GM21717 (cell line): Measurements from ENCODE around the gene ELMO1.

Source experiments
- ATAC-seq: cut with Tn5 transposase; IDR thresholded peaks from one replicate; pipeline ENCODE4 v1.9.1; 2021; ENCODE audit warnings: mild to moderate bottlenecking, moderate library complexity; ENCODE audit not compliant: unreplicated experiment

The ELMO1 gene

GRCh38 chr7:37432281-37432920 lies 16.3 kb downstream of the ELMO1 start:
- no peak for ATAC-seq

- no peak for ATAC-seq
Measured at GRCh38 chr7:37431413-37431812, 17.3 kb downstream of the ELMO1 start.

- ATAC-seq = no peak
Measured at GRCh38 chr7:37430640-37431039, 18.0 kb downstream of the ELMO1 start.

- no peak for ATAC-seq
Measured at GRCh38 chr7:37430171-37430570, 18.5 kb downstream of the ELMO1 start.

GRCh38 chr7:37429435-37429791 lies 19.3 kb downstream of the ELMO1 start:
- no peak for ATAC-seq

GRCh38 chr7:37428681-37429434 lies 19.8 kb downstream of the ELMO1 start:
- no peak for ATAC-seq

- ATAC-seq = no peak
Measured at GRCh38 chr7:37427276-37427940, 21.3 kb downstream of the ELMO1 start.

GRCh38 chr7:37425498-37425897 lies 23.2 kb downstream of the ELMO1 start:
- no peak for ATAC-seq

GRCh38 chr7:37424995-37425394 lies 23.7 kb downstream of the ELMO1 start:
- ATAC-seq = no peak

- ATAC-seq = no peak
Measured at GRCh38 chr7:37424521-37424920, 24.1 kb downstream of the ELMO1 start.

- ATAC-seq = no peak
Measured at GRCh38 chr7:37421861-37422500, 26.7 kb downstream of the ELMO1 start.

GRCh38 chr7:37420946-37421695 lies 27.5 kb downstream of the ELMO1 start:
- ATAC-seq = no peak

GRCh38 chr7:37419496-37419895 lies 29.2 kb downstream of the ELMO1 start:
- ATAC-seq = no peak

GRCh38 chr7:37418381-37418780 lies 30.3 kb downstream of the ELMO1 start:
- ATAC-seq = no peak

GRCh38 chr7:37417107-37417474 lies 31.6 kb downstream of the ELMO1 start:
- ATAC-seq = no peak

- ATAC-seq = no peak
Measured at GRCh38 chr7:37416378-37417106, 32.1 kb downstream of the ELMO1 start.

GRCh38 chr7:37415629-37416028 lies 33.0 kb downstream of the ELMO1 start:
- ATAC-seq = no peak

- no peak for ATAC-seq
Measured at GRCh38 chr7:37414352-37414983, 34.2 kb downstream of the ELMO1 start.

- no peak for ATAC-seq
Measured at GRCh38 chr7:37411444-37412034, 37.1 kb downstream of the ELMO1 start.
